GM18502 (cell line): Measurements from ENCODE around the gene CWC27.

Experiments
- ATAC-seq: cut with Tn5 transposase; IDR thresholded peaks from one replicate; pipeline ENCODE4 v1.9.1; 2021; ENCODE audit warnings: mild to moderate bottlenecking; ENCODE audit not compliant: unreplicated experiment, poor library complexity

Gene CWC27

GRCh38 chr5:65059681-65060598 is 291.2 kb downstream of the CWC27 start:
- peak; percentile 41 for ATAC-seq

GRCh38 chr5:65061250-65061973 is 292.7 kb downstream of the CWC27 start:
- peak; percentile 67 for ATAC-seq

DNA sequence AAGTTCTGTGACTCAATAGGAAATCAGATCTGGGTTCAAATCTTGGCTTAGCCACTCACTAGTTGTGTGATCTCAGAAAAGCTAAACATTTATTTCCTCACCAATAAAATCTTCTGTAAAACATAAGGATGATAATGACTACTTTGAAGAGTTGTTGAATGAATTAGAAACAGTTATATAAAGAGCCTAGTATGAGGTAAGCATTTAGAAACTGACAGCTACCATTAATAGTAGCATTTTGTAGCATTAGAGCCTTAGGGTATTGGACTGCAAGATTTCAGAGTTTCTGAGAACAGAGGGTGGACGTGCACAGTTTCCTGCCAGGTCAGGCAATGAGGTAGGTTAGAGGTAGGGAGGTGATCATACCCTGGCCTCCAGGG is 293.2 kb downstream of the CWC27 start:
- peak; percentile 25 for ATAC-seq

DNA sequence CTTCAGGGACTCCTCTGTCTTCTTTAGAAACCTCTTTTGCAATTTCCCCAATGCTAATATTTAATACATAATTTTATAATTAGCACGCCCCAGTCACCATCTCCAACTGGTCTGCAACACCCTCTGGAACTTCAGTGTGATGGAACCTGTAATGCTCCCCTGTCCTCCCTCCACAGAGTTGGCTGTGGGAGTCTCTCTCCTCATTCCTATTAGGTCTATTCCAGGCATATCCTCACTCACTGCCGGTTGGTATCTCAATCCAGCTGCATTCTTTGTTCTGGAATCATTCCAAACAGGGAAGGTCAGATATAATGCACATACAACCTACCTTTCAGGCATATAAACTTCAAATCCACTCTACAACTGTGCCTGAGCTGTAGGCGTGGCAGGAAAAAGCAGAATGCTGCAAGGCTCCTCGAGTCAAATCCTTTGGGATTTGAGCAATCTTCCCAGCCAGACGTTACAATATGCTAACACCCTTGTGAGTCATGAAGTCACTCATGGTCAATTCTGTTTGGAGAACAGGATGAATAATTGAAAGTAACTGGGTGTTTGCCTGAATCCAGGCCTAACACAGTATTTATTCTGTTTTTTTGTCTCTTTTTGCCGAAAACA is 293.8 kb downstream of the CWC27 start:
- ATAC-seq, result no peak

DNA sequence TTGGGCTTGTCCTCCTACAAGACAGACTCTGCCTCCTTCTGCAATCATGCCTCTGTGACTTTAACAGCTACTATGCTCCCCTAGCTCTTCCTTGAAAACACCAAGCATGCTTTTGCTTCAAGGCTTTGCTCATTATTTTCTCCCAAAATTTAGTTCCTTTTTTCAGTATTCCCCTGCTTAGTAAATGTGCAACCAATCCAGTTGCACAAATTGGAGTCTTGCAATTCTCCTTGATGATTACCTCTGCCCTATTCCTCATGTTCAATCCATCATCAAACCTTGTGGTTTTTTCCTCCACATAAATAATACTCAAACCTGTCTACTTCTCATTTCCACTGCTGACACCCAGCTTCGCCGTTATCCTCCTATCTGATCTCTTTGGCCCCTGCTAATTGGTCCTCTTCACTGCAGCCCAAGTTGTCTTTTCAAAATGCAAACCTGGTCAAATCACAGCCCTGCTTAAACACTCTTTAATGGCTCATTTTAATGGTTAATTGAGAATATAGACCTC is 296.3 kb downstream of the CWC27 start:
- ATAC-seq, result no peak

DNA sequence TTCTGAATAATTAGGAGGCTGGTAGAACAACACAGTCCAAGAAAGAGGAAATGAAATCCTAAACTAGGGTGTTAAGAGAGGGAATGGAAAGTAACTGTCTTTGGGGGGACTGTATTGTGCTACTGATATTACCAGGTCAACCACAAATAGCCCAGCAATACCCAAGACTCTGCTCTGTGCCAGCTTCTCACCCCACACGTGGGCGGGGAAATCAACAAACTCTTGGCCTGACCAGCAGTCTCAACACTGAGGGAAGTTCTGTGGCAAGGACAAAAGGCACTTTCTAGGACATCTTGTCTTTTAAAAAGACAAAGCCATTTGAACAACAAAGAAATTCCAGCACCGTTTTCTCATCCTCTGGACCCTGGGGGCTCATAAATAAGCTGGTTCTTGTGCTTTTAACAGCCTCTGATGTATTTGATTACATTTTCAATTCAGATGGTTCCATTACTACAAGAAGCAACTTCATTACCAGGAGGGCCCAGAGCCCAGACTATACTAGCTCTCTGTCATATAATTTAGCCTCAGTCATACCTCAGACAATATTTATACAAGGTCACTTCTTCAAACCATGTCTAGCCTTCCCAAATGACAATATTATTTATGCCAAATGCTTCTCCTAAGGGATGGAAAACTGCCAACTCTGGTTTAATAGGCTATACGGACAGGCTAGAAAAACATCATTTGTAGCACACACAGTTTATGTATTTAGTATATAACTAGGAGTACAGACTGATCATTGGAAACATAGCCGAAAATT is 297.8 kb downstream of the CWC27 start:
- peak; percentile 76 for ATAC-seq

DNA sequence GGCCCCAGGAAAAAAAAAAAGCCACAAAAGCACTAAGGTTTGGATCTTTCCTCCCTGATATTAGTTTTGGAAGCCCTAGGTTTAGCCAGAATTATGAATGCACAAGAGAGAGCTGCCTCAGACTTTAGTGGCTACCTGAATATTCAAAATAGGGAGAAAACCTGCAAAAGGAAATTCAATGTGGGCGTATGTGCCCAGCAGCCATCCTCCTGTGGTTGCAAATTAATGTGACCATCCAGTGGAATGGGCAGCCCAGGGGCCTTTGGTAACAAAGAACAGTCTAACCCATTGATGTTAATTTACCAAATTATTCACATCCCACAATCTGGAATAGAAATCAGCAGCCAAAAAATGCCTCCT is 298.4 kb downstream of the CWC27 start:
- no peak for ATAC-seq
